Dendritic cell treated with granulocyte-macrophage colony-stimulating factor and Interleukin-4, amounts not matched to agents 40 ng/mL and 50 ng/mL, for 4 days (primary cell): ENCODE data around the gene NAPB.

Source experiments
- H3K27ac Mint-ChIP-seq: one replicate; pipeline ENCODE4 v1.8.0; 2022; ENCODE audit warnings: mild to moderate bottlenecking, mixed read lengths
- H3K27me3 Mint-ChIP-seq: one replicate; pipeline ENCODE4 v1.8.0; 2022; ENCODE audit warnings: mild to moderate bottlenecking, mixed read lengths
- H3K36me3 Mint-ChIP-seq: one replicate; pipeline ENCODE4 v1.8.0; 2022; ENCODE audit warnings: low read depth, mixed read lengths
- H3K4me1 Mint-ChIP-seq: one replicate; pipeline ENCODE4 v1.8.0; 2022; ENCODE audit warnings: low read depth, mixed read lengths
- H3K4me3 Mint-ChIP-seq: one replicate; pipeline ENCODE4 v1.8.0; 2022; ENCODE audit warnings: mild to moderate bottlenecking, moderate library complexity, mixed read lengths
- H3K9me3 Mint-ChIP-seq: one replicate; pipeline ENCODE4 v1.8.0; 2022; ENCODE audit warnings: mixed read lengths
- intact Hi-C: fragments of 100-400 bp; cut with micrococcal nuclease; formaldehyde crosslinking; loops from one replicate; pipeline ENCODE4 v1.15.0; 2022

NAPB gene

GRCh38 chr20:23379772-23380171, 41.5 kb downstream of the NAPB start:
- Mint-ChIP-seq H3K27ac (no peak overlapping the region), H3K36me3 (peaks cover 81% of the 10 kb centered on the region), H3K9me3 (peaks cover 5% of the 10 kb centered on the region), H3K27me3 (no peaks in the 10 kb centered on the region), H3K4me3 (no peak overlapping the region), H3K4me1 (peaks cover 10% of the 10 kb centered on the region)
- intact Hi-C loops: no loop called here

DNA sequence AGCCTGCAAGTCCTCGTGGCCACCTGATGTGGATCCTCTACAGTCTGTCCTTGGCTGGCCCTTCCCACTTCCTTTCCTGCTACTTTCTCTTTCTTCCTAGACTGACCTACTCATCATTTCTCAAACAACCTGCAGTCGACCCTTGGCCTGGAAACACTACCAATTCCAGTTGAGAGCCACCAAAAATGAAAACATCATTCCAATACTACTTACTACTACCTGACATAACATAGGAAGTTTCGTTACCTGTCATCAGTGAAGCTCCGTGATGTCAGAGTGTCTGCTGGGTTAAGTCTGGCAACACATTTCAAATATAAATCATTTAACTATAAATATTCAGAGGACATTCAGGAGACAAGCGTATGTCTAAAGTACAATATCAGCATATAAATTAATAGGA, 45.5 kb downstream of the NAPB start:
- intact Hi-C loops: no loop called here
- H3K4me3 Mint-ChIP-seq: no peak overlapping the region
- H3K36me3 Mint-ChIP-seq: peaks cover 74% of the 10 kb centered on the region
- H3K27me3 Mint-ChIP-seq: no peaks in the 10 kb centered on the region
- H3K27ac Mint-ChIP-seq: no peak overlapping the region
- peaks cover 6% of the 10 kb centered on the region for H3K4me1 Mint-ChIP-seq
- no peaks in the 10 kb centered on the region for H3K9me3 Mint-ChIP-seq

- H3K4me3 Mint-ChIP-seq: no peak overlapping the region
- peaks cover 10% of the 10 kb centered on the region for H3K4me1 Mint-ChIP-seq
- no peaks in the 10 kb centered on the region for H3K9me3 Mint-ChIP-seq
- no peaks in the 10 kb centered on the region for H3K27me3 Mint-ChIP-seq
- no peak overlapping the region for H3K27ac Mint-ChIP-seq
- intact Hi-C loops: no loop called here
- H3K36me3 Mint-ChIP-seq: peaks cover 79% of the 10 kb centered on the region
These were observed 46.8 kb downstream of the NAPB start for GRCh38 chr20:23374441-23374840.

GRCh38 chr20:23371496-23371895, 49.8 kb downstream of the NAPB start:
- intact Hi-C loops: no loop called here
- no peaks in the 10 kb centered on the region for H3K9me3 Mint-ChIP-seq
- peaks cover 19% of the 10 kb centered on the region for H3K4me1 Mint-ChIP-seq
- no peaks in the 10 kb centered on the region for H3K27me3 Mint-ChIP-seq
- H3K4me3 Mint-ChIP-seq: no peak overlapping the region
- H3K36me3 Mint-ChIP-seq: peaks cover 72% of the 10 kb centered on the region
- H3K27ac Mint-ChIP-seq: no peak overlapping the region

DNA sequence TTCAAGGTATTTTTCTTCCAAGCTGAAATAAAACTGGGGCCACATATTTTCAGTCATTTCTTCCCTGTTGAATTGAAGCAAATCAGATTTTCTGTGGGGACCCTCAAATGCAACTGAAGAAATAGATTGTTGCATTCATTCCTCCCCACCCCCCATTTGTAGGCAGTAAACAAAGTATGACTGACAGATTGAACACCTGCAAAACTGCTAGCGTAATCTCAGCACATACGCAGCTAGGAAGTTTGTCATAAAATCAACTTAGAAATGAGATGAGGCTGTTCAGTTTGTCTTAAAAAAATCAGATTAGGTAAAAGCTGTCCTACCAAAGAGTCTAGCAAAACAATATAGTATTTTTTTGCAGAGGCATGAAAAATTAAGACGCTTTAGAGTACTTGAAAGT, 50.4 kb downstream of the NAPB start:
- Mint-ChIP-seq H3K27me3 (no peaks in the 10 kb centered on the region), H3K36me3 (peaks cover 69% of the 10 kb centered on the region), H3K9me3 (no peaks in the 10 kb centered on the region), H3K27ac (no peak overlapping the region), H3K4me1 (peaks cover 22% of the 10 kb centered on the region), H3K4me3 (no peak overlapping the region)
- intact Hi-C loops: no loop called here

- Mint-ChIP-seq H3K4me3 (no peak overlapping the region), H3K27me3 (no peaks in the 10 kb centered on the region), H3K9me3 (no peaks in the 10 kb centered on the region), H3K36me3 (peaks cover 69% of the 10 kb centered on the region), H3K4me1 (peaks cover 28% of the 10 kb centered on the region), H3K27ac (no peak overlapping the region)
- intact Hi-C loops: no loop called here
These were observed 51.0 kb downstream of the NAPB start for GRCh38 chr20:23370274-23370673.

- no peaks in the 10 kb centered on the region for H3K27me3 Mint-ChIP-seq
- H3K36me3 Mint-ChIP-seq: peaks cover 69% of the 10 kb centered on the region
- H3K4me1 Mint-ChIP-seq: peaks cover 38% of the 10 kb centered on the region
- intact Hi-C loops: no loop called here
- no peak overlapping the region for H3K4me3 Mint-ChIP-seq
- H3K9me3 Mint-ChIP-seq: no peaks in the 10 kb centered on the region
- no peak overlapping the region for H3K27ac Mint-ChIP-seq
These were observed 52.0 kb downstream of the NAPB start for GRCh38 chr20:23369072-23369823.

DNA sequence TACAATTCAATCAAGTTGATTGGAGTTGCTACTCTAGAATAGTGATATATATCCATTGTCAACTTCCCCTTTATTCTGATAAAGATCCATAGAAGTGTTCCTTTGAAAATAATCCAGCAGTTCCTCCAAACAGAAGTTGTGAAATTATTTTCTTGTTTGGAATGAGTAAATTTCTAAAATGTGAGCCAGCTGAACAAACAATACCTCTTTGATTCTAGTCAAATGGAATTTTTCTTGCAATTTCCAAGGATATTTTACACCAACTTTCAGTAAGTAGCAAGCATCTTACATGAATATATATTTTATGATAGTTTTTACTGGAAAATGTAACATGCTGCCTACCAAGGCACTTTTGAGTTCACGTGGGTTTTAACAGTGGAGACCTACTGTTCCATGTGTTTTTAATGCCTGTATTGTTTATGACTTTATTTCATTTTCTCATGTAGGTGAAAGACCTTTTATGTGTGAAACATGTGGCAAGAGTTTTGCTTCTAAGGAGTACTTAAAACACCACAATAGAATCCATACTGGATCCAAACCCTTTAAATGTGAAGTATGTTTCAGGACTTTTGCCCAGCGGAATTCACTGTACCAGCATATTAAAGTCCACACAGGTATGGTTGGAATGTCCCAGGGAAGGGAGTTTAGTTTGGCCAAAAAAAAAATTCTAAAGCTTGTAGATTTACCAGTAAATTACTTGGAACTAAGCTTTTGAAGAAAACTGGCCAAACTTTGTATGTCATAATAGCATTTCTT, 52.8 kb downstream of the NAPB start:
- peaks cover 62% of the 10 kb centered on the region for H3K36me3 Mint-ChIP-seq
- intact Hi-C loops: no loop called here
- H3K4me1 Mint-ChIP-seq: peaks cover 44% of the 10 kb centered on the region
- no peaks in the 10 kb centered on the region for H3K9me3 Mint-ChIP-seq
- no peaks in the 10 kb centered on the region for H3K27me3 Mint-ChIP-seq
- no peak overlapping the region for H3K27ac Mint-ChIP-seq
- H3K4me3 Mint-ChIP-seq: no peak overlapping the region

DNA sequence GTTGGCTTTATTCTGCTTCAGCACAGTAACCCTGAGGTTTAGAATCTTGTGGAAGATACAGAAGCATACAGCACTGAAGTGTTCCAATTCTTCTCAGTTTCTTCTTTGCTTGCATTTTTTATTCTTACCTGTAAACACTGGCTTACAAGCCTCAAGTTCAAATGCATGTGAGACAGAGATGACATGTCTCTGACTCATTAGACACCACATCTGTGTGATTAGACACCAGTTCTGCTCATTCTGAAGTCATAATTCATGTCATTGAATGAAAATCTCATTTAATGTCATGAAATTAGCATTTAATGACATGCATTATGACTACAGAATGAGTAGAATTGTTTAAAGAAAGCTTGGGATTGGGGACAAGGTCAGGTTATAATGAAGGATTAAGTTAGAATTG, 53.5 kb downstream of the NAPB start:
- no peak overlapping the region for H3K27ac Mint-ChIP-seq
- H3K4me1 Mint-ChIP-seq: peaks cover 52% of the 10 kb centered on the region
- peaks cover 64% of the 10 kb centered on the region for H3K36me3 Mint-ChIP-seq
- intact Hi-C loops: no loop called here
- no peak overlapping the region for H3K4me3 Mint-ChIP-seq
- no peaks in the 10 kb centered on the region for H3K27me3 Mint-ChIP-seq
- H3K9me3 Mint-ChIP-seq: no peaks in the 10 kb centered on the region

DNA sequence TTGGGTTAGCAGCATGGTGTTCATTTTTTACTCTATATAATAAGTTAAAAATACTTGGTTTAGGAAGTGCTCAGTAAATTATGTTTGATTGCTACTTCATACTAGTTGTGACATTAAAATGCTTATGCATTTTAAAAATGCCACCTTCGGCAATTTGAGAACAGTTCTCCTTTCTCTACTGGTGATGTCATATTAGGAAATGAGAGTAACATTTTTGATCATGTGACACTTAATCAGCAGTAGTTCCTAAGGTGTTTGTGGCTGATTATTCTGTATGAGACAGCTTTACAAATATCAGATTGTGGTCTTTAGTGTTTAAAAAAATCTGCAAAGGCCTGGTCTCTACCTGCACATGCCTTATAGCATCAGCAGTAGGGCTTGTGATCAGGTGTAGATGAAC, 54.9 kb downstream of the NAPB start:
- no peaks in the 10 kb centered on the region for H3K9me3 Mint-ChIP-seq
- H3K4me3 Mint-ChIP-seq: peak overlapping the region; percentile 9
- peaks cover 61% of the 10 kb centered on the region for H3K36me3 Mint-ChIP-seq
- intact Hi-C loops: no loop called here
- H3K27ac Mint-ChIP-seq: peak overlapping the region; percentile 87
- H3K4me1 Mint-ChIP-seq: peaks cover 52% of the 10 kb centered on the region
- no peaks in the 10 kb centered on the region for H3K27me3 Mint-ChIP-seq

- Mint-ChIP-seq H3K36me3 (peaks cover 53% of the 10 kb centered on the region), H3K27me3 (no peaks in the 10 kb centered on the region), H3K9me3 (no peaks in the 10 kb centered on the region), H3K4me3 (peak overlapping the region; percentile 20), H3K4me1 (peaks cover 44% of the 10 kb centered on the region), H3K27ac (peak overlapping the region; percentile 87)
- intact Hi-C loops: no loop called here
These were observed 55.7 kb downstream of the NAPB start for GRCh38 chr20:23365390-23366165.

- Mint-ChIP-seq H3K9me3 (no peaks in the 10 kb centered on the region), H3K4me3 (peak overlapping the region; percentile 96), H3K27me3 (no peaks in the 10 kb centered on the region), H3K27ac (peak overlapping the region; percentile 98), H3K36me3 (peaks cover 32% of the 10 kb centered on the region), H3K4me1 (peaks cover 49% of the 10 kb centered on the region)
- intact Hi-C loops: loop anchor here (5.0 kb wide), 2 partner anchors 59 to 274 kb away; partner anchors contain the start of genes CST3 and NAPB
These were observed 58.0 kb downstream of the NAPB start for GRCh38 chr20:23363257-23363649.

GRCh38 chr20:23362392-23363256, 58.7 kb downstream of the NAPB start:
- Mint-ChIP-seq H3K9me3 (no peaks in the 10 kb centered on the region), H3K4me3 (peak overlapping the region; percentile 96), H3K4me1 (peaks cover 45% of the 10 kb centered on the region), H3K27ac (peak overlapping the region; percentile 98), H3K36me3 (peaks cover 32% of the 10 kb centered on the region), H3K27me3 (no peaks in the 10 kb centered on the region)
- intact Hi-C loops: loop anchor here (1.0 to 5.0 kb wide), 3 partner anchors 12 to 275 kb away; partner anchors contain the start of genes CST3, NAPB and NXT1
